ENCODE measurements around the gene EPHA5. TPM values are rescaled to one million over a fixed set of nuclear protein-coding genes. Genes with fewer than 3 reads are reported as not detected.

The EPHA5 gene
- total RNA-seq, 1 donor from 2014 or later: 0.04 TPM

- DNase-seq (ENCODE audit: low read depth): no peak
- Histone ChIP-seq H3K27me3 (ENCODE audit: control insufficient read depth, insufficient read depth, low read length) (no peaks in the 10 kb centered on the region), H3K4me3 (ENCODE audit: low read depth, low read length) (no peak overlapping the region), H3K36me3 (ENCODE audit: control insufficient read depth, insufficient read depth, low read length) (no peaks in the 10 kb centered on the region)
- TF ChIP-seq CTCF (IDR thresholded peaks at IDR 0.05; ENCODE audit: insufficient read depth, low read length, poor library complexity, severe bottlenecking): no peak
These were observed 81.0 kb downstream of the EPHA5 start for GRCh38 chr4:65589331-65589730.

- Histone ChIP-seq H3K4me3 (ENCODE audit: low read depth, low read length) (no peak overlapping the region), H3K36me3 (ENCODE audit: control insufficient read depth, insufficient read depth, low read length) (no peaks in the 10 kb centered on the region), H3K27me3 (ENCODE audit: control insufficient read depth, insufficient read depth, low read length) (no peaks in the 10 kb centered on the region)
- no peak for DNase-seq (ENCODE audit: low read depth)
- no peak for TF ChIP-seq CTCF (IDR thresholded peaks at IDR 0.05; ENCODE audit: insufficient read depth, low read length, poor library complexity, severe bottlenecking)
These were observed 89.7 kb downstream of the EPHA5 start for GRCh38 chr4:65580551-65580950.

GRCh38 chr4:65566473-65566872 lies 103.8 kb downstream of the EPHA5 start:
- Histone ChIP-seq H3K27me3 (ENCODE audit: control insufficient read depth, insufficient read depth, low read length) (no peaks in the 10 kb centered on the region), H3K4me3 (ENCODE audit: low read depth, low read length) (no peak overlapping the region), H3K36me3 (ENCODE audit: control insufficient read depth, insufficient read depth, low read length) (no peaks in the 10 kb centered on the region)
- no peak for TF ChIP-seq CTCF (IDR thresholded peaks at IDR 0.05; ENCODE audit: insufficient read depth, low read length, poor library complexity, severe bottlenecking)
- no peak for DNase-seq (ENCODE audit: low read depth)

- no peak overlapping the region for H3K4me3 ChIP-seq (ENCODE audit: low read depth, low read length)
- no peaks in the 10 kb centered on the region for H3K27me3 ChIP-seq (ENCODE audit: control insufficient read depth, insufficient read depth, low read length)
- no peaks in the 10 kb centered on the region for H3K36me3 ChIP-seq (ENCODE audit: control insufficient read depth, insufficient read depth, low read length)
- no peak for TF ChIP-seq CTCF (IDR thresholded peaks at IDR 0.05; ENCODE audit: insufficient read depth, low read length, poor library complexity, severe bottlenecking)
- no peak for DNase-seq (ENCODE audit: low read depth)
These were observed 109.1 kb downstream of the EPHA5 start for GRCh38 chr4:65561164-65561563.

- Histone ChIP-seq H3K4me3 (ENCODE audit: low read depth, low read length) (no peak overlapping the region), H3K36me3 (ENCODE audit: control insufficient read depth, insufficient read depth, low read length) (no peaks in the 10 kb centered on the region), H3K27me3 (ENCODE audit: control insufficient read depth, insufficient read depth, low read length) (no peaks in the 10 kb centered on the region)
- no peak for TF ChIP-seq CTCF (IDR thresholded peaks at IDR 0.05; ENCODE audit: insufficient read depth, low read length, poor library complexity, severe bottlenecking)
- no peak for DNase-seq (ENCODE audit: low read depth)
These were observed 111.0 kb downstream of the EPHA5 start for GRCh38 chr4:65559270-65559669.

GRCh38 chr4:65552057-65552456 lies 118.2 kb downstream of the EPHA5 start:
- no peak for DNase-seq (ENCODE audit: low read depth)
- Histone ChIP-seq H3K4me3 (ENCODE audit: low read depth, low read length) (no peak overlapping the region), H3K36me3 (ENCODE audit: control insufficient read depth, insufficient read depth, low read length) (no peaks in the 10 kb centered on the region), H3K27me3 (ENCODE audit: control insufficient read depth, insufficient read depth, low read length) (no peaks in the 10 kb centered on the region)
- no peak for TF ChIP-seq CTCF (IDR thresholded peaks at IDR 0.05; ENCODE audit: insufficient read depth, low read length, poor library complexity, severe bottlenecking)
